GDM1 (cell line): Measurements from ENCODE around the gene PDE4D.
"Not testable (repeated sequence)": the region's sequence is repeated elsewhere in the genome, so short reads cannot be mapped to it uniquely, and the experiment has no call there.

Source experiments
- DNase-seq: peaks from one replicate; lab custom pipeline; 2025; lab: John Stamatoyannopoulos, UW

PDE4D gene

GRCh38 chr5:59583151-59583809 lies 310.2 kb downstream of the PDE4D start:
- DNase-seq = no peak

GRCh38 chr5:59582746-59583145 lies 310.8 kb downstream of the PDE4D start:
- DNase-seq = no peak

GRCh38 chr5:59579824-59580167 lies 313.7 kb downstream of the PDE4D start:
- DNase-seq = no peak

GRCh38 chr5:59579101-59579823 lies 314.3 kb downstream of the PDE4D start:
- DNase-seq = no peak

- DNase-seq = no peak
These were observed 316.0 kb downstream of the PDE4D start for GRCh38 chr5:59577485-59577884.

GRCh38 chr5:59575648-59576445 lies 317.7 kb downstream of the PDE4D start:
- no peak for DNase-seq

GRCh38 chr5:59573509-59573908 lies 320.0 kb downstream of the PDE4D start:
- DNase-seq = not testable (repeated sequence)

GRCh38 chr5:59571067-59571466 lies 322.5 kb downstream of the PDE4D start:
- DNase-seq = no peak

GRCh38 chr5:59569608-59570334 lies 323.8 kb downstream of the PDE4D start:
- no peak for DNase-seq

- no peak for DNase-seq
These were observed 324.4 kb downstream of the PDE4D start for GRCh38 chr5:59569158-59569557.

- DNase-seq = no peak
These were observed 325.4 kb downstream of the PDE4D start for GRCh38 chr5:59568161-59568560.

GRCh38 chr5:59565551-59565950 lies 328.0 kb downstream of the PDE4D start:
- DNase-seq = peak; percentile 24

- no peak for DNase-seq
These were observed 328.6 kb downstream of the PDE4D start for GRCh38 chr5:59564895-59565294.

- no peak for DNase-seq
These were observed 330.7 kb downstream of the PDE4D start for GRCh38 chr5:59562756-59563389.

- no peak for DNase-seq
These were observed 333.0 kb downstream of the PDE4D start for GRCh38 chr5:59560553-59560952.

GRCh38 chr5:59559847-59560246 lies 333.7 kb downstream of the PDE4D start:
- DNase-seq = no peak

- no peak for DNase-seq
These were observed 334.2 kb downstream of the PDE4D start for GRCh38 chr5:59559323-59559722.

GRCh38 chr5:59558501-59558900 lies 335.0 kb downstream of the PDE4D start:
- DNase-seq = no peak

- DNase-seq = no peak
These were observed 336.0 kb downstream of the PDE4D start for GRCh38 chr5:59557572-59557971.

GRCh38 chr5:59555596-59555995 lies 337.9 kb downstream of the PDE4D start:
- DNase-seq = no peak

GRCh38 chr5:59554501-59554900 lies 339.0 kb downstream of the PDE4D start:
- no peak for DNase-seq

GRCh38 chr5:59553992-59554391 lies 339.5 kb downstream of the PDE4D start:
- no peak for DNase-seq
